ENCODE results near the gene NAP1L1.

- TF ChIP-seq CTCF (IDR thresholded peaks at IDR 0.05) (no peak), ZFX (IDR thresholded peaks at IDR 0.05; ENCODE audit: borderline replicate concordance) (no peak)
Observed at GRCh38 chr12:76008428-76008827, 76.1 kb downstream of the NAP1L1 start.

Data from 22Rv1 (cell line).